Choroid plexus epithelial cell (primary cell): ENCODE data around the gene GIMD1.

Experiments used
- DNase-seq: peaks from one replicate; pipeline ENCODE4 v3.0.0-alpha.2; 2010; ENCODE audit warnings: low read depth
- H3K4me3 ChIP-seq: 2 replicates; pipeline ENCODE4 v1.5.1; 2011; ENCODE audit warnings: low read depth, mild to moderate bottlenecking, control low read depth, low read length, moderate library complexity
- TF ChIP-seq, protein P1 (sequence below): conservative IDR thresholded peaks from 2 replicates; pipeline ENCODE4 v1.5.1; 2011; ENCODE audit warnings: low read depth, mild to moderate bottlenecking, control low read depth, inconsistent platforms, low read length, moderate library complexity

Gene GIMD1

GRCh38 chr4:106384878-106385277, 16.3 kb upstream of the GIMD1 start:
- DNase-seq, result no peak
- no peak overlapping the region for H3K4me3 ChIP-seq
- TF ChIP-seq, protein P1, sequence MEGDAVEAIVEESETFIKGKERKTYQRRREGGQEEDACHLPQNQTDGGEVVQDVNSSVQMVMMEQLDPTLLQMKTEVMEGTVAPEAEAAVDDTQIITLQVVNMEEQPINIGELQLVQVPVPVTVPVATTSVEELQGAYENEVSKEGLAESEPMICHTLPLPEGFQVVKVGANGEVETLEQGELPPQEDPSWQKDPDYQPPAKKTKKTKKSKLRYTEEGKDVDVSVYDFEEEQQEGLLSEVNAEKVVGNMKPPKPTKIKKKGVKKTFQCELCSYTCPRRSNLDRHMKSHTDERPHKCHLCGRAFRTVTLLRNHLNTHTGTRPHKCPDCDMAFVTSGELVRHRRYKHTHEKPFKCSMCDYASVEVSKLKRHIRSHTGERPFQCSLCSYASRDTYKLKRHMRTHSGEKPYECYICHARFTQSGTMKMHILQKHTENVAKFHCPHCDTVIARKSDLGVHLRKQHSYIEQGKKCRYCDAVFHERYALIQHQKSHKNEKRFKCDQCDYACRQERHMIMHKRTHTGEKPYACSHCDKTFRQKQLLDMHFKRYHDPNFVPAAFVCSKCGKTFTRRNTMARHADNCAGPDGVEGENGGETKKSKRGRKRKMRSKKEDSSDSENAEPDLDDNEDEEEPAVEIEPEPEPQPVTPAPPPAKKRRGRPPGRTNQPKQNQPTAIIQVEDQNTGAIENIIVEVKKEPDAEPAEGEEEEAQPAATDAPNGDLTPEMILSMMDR, result no peak

GRCh38 chr4:106380179-106380578, 11.6 kb upstream of the GIMD1 start:
- DNase-seq, result no peak
- TF ChIP-seq, protein P1, result no peak
- H3K4me3 ChIP-seq, result no peak overlapping the region

GRCh38 chr4:106373026-106373425, 4.4 kb upstream of the GIMD1 start:
- no peak overlapping the region for H3K4me3 ChIP-seq
- no peak for DNase-seq
- TF ChIP-seq, protein P1, result no peak

DNA sequence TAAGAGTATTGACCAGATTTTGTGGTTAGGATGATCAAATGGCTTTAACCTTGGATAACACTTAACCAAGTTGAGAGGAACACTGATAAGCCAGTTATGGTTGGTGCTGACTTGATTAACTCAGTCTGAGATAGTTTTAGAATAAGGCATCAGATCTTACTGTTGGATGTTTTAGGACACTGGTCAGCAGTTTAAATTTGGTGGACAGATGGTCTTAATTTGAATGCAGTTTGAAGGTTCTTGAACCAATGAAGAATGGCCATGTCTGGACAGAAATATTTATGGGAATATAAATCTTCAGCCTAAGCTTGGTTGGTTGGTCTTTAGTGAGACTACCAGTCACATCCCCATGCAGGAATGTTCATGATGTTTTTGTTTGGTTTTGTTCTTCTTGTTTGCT, 2.6 kb upstream of the GIMD1 start:
- no peak for DNase-seq
- H3K4me3 ChIP-seq, result no peak overlapping the region
- TF ChIP-seq, protein P1, result no peak

DNA sequence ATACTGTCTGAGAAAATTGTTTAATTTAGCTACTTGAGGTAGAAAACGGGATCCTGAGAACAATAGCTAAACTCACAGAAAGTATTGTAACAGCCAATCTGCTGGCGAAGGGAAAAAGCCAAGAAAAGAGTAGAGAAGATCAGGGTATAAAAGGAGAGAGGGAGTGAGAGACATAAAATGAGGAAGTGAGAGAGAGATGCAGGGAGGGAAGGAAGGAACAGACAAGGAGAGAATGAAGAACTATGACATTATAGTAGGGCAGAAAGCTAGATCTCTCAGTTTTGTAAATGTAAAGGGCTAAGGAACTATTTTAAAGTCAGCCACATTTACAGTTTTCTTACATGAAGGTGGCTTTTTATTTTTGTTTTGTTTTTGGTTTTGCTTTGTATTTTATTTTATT, 1.6 kb upstream of the GIMD1 start:
- no peak for DNase-seq
- TF ChIP-seq, protein P1, result no peak
- no peak overlapping the region for H3K4me3 ChIP-seq

DNA sequence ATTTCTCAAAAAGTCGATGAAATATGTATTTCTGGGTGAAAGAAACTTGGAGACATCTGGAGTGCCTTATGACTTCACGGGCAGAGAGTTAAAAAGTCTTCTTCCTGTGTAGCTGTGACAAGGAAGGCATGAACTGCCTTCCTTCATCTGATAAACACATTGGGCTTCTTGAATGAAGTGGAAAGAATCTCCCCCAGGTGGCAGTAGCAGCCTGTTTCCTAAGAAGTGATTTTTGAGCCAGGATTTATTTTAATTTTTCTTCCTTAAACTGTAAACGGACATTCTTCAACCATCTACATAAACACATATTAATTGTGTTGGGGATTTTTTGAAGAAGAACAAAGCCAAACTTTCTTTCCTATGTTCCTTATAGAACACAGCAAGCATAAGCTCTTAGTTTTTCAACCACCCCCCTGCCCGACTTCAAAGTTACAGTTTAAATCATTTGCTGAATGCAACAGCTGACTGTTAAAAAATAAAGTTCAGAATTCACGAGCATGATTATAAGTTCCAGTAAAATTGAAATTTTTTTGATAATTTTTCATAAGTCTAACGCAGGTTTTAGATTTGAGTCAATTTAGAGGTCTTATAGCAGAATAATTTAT, 980 bp upstream of the GIMD1 start:
- H3K4me3 ChIP-seq, result peak overlapping the region; percentile 34
- TF ChIP-seq, protein P1, result peak; percentile 81
- peak; percentile 95 for DNase-seq

GRCh38 chr4:106367072-106367471, 1.5 kb downstream of the GIMD1 start:
- H3K4me3 ChIP-seq, result no peak overlapping the region
- no peak for DNase-seq
- TF ChIP-seq, protein P1, result no peak
